ENCODE results near the gene HOXC9.

HOXC9 gene

GRCh38 chr12:53952871-53953734, 46.9 kb upstream of the HOXC9 start:
- no peak for DNase-seq
- Histone ChIP-seq H3K9me3 (ENCODE audit: severe bottlenecking) (no peaks in the 10 kb centered on the region), H3K4me3 (ENCODE audit: low read depth, low read length) (no peak overlapping the region), H3K27ac (no peak overlapping the region), H3K27me3 (ENCODE audit: insufficient read depth, low read depth, severe bottlenecking) (peaks cover 77% of the 10 kb centered on the region), H3K36me3 (no peaks in the 10 kb centered on the region)
- TF ChIP-seq CTCF (IDR thresholded peaks at IDR 0.05; ENCODE audit: low read depth, low read length): no peak

- DNase-seq: no peak
- Histone ChIP-seq H3K9me3 (ENCODE audit: severe bottlenecking) (no peaks in the 10 kb centered on the region), H3K27ac (no peak overlapping the region), H3K36me3 (no peaks in the 10 kb centered on the region), H3K4me3 (ENCODE audit: low read depth, low read length) (peak overlapping the region; percentile 50), H3K27me3 (ENCODE audit: insufficient read depth, low read depth, severe bottlenecking) (peaks cover 77% of the 10 kb centered on the region)
- TF ChIP-seq CTCF (IDR thresholded peaks at IDR 0.05; ENCODE audit: low read depth, low read length): no peak
Observed at GRCh38 chr12:53953831-53954693, 45.9 kb upstream of the HOXC9 start.

- Histone ChIP-seq H3K4me3 (ENCODE audit: low read depth, low read length) (peak within 1 kb of the TSS; percentile 50), H3K36me3 (no peaks in the 10 kb centered on the region), H3K9me3 (ENCODE audit: severe bottlenecking) (no peaks in the 10 kb centered on the region), H3K27ac (no peak within 1 kb of the TSS), H3K27me3 (ENCODE audit: insufficient read depth, low read depth, severe bottlenecking) (peaks cover 72% of the 10 kb centered on the region)
- TF ChIP-seq CTCF (IDR thresholded peaks at IDR 0.05; ENCODE audit: low read depth, low read length): no peak
- DNase-seq: no peak
Observed at GRCh38 chr12:53954694-53955035, 45.3 kb upstream of the HOXC9 start, which contains the start of gene HOXC12. Gene HOXC12, plus strand, starts transcription at chr12:53954903. Its CDS starts 27 bp downstream, at chr12:53954930.

- H3K9me3 ChIP-seq (ENCODE audit: severe bottlenecking): no peaks in the 10 kb centered on the region
- H3K27ac ChIP-seq: no peak overlapping the region
- H3K27me3 ChIP-seq (ENCODE audit: insufficient read depth, low read depth, severe bottlenecking): peaks cover 67% of the 10 kb centered on the region
Observed at GRCh38 chr12:53955036-53955775, 44.8 kb upstream of the HOXC9 start.

More at GRCh38 chr12:53955036-53955775, 44.8 kb upstream of the HOXC9 start:
- no peak for DNase-seq
- Histone ChIP-seq H3K36me3 (no peaks in the 10 kb centered on the region), H3K4me3 (ENCODE audit: low read depth, low read length) (peak overlapping the region; percentile 50)
- no peak for TF ChIP-seq CTCF (IDR thresholded peaks at IDR 0.05; ENCODE audit: low read depth, low read length)
